HS-27A (cell line): Measurements from ENCODE around the gene GREB1.

Experiments
- DNase-seq: peaks from one replicate; pipeline ENCODE4 v3.0.0-alpha.2; 2012; ENCODE audit warnings: low read depth, missing footprints

Gene GREB1

DNA sequence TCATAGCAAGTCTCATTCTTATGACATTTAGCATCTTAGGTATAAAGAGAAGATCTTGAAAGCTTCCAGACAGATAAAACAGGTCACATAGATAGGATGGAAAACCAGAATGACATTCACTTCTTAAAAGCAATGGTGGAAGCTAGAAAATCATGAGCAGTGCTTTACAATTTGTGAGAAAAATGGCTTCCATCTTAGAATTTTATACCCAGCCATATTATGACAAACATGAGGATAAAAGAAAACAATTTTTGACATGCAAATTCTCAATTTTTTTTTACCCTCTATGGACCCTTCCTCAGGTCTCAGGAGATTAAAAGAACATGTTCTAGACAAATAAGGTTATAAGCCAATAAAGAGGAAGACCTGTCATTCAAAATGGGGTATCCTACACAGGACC is 129.0 kb downstream of the GREB1 start:
- DNase-seq, result no peak

DNA sequence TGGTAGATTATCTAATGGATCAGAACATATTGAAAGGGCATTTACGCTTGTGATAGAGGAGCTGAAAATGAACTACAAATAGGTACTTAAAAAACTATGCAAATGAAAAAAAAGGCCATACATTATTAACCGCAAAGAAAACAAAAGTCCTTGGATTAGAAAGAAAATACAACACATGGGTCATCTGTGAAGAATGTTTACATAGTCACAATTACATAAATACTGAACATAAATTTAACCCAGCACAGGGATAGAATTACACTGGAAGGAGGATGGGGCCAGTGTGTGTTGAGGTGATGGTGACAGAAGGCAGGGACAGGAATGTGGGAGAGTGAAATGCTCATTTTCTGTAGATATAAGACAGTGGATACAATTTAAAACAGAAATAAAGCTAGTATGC is 129.6 kb downstream of the GREB1 start:
- DNase-seq, result no peak

DNA sequence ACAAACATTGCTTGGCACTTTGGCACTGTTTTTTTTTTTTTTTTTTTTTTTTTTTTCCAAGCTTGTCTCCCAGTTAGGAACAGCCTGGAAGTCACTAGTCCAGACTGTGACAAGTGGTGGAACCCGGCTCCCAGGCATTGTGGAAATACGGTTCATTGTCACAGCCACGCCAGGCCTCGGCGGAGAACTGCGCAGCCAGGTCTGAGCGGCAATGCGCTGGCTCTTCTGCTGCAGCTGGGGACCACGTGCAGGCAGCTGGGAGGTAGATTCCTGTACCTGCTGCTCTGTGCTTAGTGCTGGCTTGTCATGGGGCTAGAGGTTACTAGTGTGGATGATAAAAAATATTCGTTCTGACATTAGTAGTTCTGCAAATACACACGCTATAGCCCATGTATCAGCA is 131.2 kb downstream of the GREB1 start:
- no peak for DNase-seq

DNA sequence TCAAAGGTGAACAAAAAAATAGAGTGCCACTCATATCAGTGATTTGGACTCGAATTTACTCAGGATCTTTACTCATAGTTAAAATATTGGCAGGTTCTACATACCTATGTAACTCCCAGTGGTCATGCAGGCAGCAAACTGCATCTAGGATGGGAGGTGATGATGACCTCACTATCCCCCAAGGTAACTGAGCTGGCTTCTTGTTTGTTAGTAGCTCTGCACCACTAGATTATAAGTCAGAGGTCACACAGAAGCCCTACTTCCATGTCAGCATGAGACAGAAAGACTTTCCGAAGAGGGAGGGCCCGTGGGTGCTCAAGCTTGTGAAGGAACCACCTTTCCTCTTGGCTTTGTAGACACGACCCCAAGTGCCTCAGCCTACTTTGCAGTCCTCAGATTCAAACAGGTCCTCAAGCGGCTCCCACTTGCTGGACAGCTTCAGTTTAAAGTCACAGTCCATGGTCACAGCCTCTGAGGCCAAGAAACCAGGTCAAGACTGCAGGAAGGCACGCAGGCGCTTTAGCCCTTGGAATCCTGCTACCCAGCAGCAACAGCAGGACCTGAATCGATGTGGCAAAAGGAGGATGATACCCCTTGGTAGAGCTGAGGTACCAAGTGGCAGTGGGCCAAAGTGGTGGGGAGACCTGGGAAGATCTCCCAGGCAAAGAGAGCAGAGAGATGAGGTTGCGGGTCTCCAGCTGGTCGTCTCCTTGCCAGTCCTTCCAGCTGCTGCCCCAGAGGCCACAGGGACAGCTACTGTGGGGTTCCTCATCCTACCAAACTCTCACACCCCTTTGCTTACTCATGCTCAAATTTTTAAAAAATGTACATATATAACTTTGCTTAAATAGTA is 131.9 kb downstream of the GREB1 start:
- no peak for DNase-seq

DNA sequence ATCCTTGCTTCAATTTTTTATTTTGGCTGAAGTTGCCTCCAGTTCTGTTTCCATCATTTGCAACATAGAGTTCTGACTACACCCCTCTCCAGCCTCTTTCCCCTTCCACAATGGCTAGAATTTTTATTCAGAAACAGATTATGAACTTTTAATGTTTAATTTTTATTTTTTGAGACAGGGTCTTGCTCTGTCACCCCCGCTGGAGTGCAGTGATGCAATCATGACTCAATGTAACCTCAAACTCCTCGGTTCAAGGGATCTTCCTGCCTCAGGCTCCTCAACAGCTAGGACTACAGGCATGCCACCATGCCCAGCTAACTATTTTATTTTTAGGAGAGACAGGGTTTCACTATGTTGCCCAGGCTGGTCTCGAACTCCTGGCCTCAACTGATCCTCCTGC is 133.3 kb downstream of the GREB1 start:
- no peak for DNase-seq

DNA sequence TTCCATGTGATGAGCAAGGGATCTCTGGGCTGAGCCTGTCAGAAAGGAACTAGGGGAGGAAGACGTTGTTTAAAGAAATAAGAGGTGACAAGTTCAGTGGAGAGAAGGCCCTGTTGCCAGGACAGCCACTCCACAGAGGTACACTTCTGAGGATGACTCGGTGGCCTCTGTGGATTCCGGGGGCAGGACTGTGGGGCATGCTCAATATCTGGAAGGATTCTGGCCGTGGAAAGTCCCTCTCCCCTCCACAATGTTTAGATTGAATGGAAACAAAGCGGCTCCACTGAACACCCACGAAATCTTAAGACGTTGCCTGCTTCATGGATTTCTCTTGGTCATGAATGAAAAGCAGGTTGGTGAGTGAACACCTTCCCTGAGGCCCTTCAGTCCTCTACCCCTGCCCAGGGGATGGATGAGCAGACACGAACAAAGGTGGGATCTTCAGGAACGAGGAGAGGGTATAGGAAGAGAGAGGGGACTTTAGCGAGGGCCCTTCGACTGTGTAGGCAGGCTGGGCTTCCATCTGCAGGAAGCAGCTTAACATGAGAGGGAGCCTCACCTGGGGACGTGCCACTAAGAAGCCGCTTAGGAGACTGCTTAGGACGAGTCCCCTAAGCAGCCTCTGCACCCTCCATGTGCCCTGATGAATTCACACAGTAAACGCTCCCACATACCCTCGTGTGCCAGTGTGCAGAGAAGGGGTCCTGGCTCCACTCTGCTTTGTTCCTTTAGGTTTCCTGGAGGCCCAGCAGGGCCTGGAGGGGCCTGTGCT is 134.2 kb downstream of the GREB1 start:
- no peak for DNase-seq

DNA sequence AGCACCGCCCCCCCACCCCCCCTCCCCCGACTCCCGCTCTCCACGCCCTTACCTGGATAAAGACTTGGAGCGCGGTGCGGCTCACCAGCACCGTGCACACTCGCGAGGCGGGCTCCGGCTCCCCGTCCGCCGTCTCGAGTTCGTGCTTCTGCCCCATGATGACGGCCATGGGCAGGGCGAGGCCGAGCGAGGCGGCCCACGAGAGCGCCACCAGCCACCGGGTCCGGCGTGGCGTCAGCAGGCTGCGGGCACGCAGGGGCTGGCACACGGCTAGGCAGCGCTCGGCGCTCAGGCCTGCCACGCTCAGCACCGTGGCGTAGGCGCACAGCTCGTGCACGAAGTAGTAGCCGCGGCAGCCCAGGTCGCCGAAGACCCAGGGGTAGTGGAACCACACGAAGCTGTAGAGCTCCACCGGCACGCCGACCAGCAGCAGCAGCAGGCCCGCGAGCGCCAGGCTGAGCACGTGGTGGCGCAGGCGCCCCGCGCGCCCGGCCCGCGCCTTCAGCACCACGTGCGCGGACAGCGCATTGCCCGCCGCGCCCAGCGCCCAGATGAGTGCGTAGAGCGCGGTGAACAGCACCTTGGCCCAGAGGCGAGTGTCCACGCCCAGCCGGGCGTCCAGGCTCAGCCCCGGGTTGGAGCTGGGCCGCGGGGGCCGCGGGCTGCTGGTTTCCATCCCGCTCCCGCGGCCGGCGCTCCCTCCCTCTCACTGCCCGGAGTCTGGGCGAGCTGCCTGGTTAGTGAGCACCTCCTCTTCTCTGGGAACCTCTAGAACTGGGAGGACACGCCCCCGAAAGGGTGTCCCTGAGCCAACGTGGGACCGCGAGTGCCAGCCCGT is 135.8 kb downstream of the GREB1 start, which contains the start of gene NTSR2:
NTSR2 (minus strand) TSS at position 742 of the 838 bp plus-strand sequence; CDS start at position 676, 66 bp downstream.
- no peak for DNase-seq

DNA sequence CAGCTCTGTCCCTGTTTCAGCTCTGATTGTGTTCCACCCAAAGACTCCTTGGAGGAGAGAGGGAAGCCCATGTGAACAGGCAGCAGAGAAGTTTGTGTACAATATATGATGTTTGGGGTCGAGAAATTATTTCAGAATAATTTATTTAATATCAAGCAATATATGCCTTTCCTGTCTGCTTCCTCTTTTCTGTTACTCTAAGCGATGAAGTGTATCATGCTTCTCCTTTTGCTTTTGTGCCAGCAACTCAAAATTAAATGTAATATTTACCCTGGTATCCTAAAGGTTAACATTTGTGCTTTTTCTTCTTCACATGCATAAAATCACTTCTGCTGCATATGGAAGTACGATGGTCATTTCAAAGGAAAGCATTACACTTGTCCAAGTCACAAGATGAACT is 138.6 kb downstream of the GREB1 start:
- no peak for DNase-seq

DNA sequence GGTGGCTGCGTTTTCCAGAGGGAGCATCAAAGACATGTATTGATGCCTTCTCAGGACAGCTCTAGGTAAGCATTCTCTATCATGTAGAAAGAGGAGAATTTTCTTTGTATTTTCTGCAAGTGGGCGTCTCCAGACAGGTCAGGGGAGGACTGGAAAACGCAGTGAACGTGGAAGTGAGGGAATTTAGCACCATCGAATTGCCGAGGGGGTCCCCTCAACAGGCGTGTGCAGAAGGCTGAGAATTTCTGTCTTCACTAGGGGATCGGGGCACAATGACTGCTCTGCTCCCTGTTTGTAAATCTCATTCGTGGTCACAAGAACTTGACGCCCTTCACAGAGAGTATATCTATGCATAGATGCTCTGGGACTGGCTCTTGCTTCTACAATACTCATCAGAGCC is 141.1 kb downstream of the GREB1 start:
- DNase-seq, result no peak

DNA sequence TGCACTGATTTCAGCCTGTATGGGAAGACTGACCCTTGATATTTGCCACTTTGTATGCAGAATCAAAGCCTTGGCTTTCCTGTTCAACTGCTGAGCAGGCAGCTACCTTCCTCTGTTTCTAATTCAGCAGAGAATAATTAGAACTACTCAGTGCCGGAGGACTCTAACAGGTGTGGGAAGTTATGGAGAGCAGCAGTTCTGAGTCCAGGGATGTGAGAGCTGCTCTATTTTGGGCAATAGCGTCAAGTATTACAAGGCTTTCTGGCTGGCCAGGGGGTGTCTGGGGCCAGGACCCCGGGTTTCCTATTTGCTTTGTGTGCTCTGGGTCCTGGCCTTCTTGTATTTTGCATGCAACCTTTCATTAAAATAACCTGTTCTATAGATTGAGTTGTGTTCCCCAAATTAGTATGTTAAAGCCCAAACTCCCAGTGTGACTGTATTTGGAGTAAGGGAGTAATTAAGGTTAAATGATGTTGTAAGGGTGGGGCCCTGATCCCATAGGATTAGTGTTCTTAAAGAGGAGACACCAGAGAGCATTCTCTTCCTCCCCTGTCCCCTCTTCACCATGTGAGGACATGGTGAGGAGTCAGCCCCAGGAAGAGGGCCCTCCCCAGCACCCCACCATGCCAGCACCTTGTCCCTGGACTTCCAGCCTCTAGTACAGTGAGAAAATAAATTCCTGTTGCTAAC is 141.7 kb downstream of the GREB1 start:
- no peak for DNase-seq

DNA sequence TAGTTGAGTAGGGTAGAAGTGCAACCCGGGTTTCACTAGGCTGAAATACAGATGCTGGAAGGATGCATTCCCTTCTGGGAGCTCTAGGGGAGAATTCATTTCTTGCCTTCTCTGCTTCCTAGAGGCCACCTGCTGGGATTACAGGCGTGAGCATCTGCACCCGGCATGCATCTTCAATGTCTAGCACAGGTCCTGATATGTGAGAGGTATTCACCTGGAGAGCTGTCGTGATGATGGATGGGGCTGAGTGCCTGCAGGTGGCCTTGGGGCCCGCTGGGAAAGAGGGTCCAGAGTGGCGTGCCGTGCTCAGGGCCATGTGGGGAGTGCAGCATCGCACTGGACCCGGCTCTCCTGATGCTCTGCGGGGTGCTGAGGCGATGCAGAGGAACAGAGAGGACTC is 142.8 kb downstream of the GREB1 start:
- no peak for DNase-seq

DNA sequence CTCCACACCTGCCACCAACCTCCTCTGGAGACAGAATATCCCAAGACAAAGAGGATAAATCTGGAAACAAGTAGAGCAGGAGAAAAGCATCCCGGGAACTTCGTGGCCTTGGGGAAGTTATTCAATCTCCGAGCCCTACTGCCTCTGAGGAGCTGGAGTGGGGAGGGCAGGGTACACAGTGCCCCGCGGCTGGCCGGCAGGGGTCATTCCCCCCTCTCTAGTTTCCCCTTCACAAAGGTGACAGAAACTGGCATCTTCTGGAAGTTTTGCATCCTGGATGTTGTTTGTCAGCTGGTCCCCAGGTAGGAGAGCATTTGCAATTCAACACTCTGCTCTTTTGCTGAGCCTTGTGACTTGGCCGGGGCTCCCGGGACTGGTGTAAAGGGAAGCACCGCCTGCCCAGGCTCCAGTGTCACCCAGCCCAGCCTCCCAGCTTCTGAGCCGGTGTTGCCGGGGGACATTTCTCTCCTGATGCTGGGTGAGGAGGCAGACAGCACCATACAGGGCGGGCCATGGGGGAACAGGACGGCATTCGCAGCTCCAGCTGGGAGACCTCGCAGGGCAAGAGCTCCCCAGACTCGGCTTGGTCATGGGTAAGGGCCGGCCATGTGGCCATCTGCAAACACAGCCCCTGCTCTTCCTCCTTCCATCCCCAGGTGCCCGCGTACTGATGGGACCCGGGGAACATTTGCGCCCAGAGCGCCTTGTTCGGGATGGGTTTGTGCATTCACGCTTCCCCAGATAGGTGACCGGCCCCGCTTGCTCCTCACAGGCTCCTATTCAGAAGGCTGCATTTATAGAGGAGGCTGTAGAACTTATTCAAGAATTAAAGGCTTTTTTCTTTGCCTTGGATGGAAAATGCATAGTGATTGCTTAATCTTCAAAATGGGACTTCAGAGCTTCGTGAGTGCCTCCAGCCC is 143.6 kb downstream of the GREB1 start:
- no peak for DNase-seq

DNA sequence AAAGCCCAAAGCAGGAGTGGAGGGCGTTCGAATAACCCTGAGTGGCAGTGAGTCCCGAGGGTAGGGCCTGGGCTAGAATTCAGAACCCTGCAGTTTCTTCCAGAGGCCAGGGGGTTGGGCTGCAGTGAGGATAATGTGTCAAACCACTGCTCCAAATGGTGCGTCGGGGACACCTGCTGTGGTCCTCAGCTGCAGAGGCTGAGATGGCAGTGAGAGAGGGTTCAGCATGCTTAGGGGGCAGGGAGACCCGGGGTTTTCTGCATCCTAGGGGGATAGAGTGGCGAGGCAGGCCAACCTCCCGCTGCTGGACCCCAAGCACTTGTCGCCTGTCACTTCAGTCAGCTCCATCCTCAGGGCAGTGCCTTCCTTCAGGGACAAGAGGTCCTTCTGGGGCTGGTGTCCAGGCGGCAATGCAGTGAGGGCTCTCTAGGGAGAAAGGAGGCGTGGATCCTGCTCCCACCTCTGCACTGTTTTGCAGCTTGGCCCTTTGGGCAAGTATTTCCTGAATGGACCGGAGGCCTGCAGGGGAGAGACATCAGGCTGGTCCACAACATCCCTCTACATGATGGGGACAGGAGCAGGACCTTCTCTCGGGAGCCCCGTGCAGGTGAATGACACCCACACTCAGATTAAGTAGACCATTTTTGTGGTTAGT is 144.6 kb downstream of the GREB1 start:
- DNase-seq, result no peak

DNA sequence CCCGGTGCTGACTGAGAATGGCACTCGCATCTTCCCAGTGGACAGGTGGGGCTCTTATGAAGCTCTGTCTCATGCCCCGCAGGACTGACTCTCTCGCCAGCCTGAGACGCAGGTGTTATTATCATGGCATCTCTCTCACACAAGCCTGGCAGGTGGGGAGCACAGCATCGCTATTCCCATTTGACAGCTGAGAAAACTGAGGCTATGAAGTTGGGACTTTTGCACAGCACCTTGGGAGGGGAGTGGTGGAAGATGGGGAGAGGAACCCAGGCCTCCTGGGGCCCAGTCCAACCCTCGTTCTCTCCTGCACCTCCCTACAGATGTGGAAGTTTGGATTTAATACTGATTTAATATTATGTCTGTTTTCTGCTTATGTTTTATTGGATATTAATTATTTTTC is 145.2 kb downstream of the GREB1 start:
- DNase-seq, result no peak

DNA sequence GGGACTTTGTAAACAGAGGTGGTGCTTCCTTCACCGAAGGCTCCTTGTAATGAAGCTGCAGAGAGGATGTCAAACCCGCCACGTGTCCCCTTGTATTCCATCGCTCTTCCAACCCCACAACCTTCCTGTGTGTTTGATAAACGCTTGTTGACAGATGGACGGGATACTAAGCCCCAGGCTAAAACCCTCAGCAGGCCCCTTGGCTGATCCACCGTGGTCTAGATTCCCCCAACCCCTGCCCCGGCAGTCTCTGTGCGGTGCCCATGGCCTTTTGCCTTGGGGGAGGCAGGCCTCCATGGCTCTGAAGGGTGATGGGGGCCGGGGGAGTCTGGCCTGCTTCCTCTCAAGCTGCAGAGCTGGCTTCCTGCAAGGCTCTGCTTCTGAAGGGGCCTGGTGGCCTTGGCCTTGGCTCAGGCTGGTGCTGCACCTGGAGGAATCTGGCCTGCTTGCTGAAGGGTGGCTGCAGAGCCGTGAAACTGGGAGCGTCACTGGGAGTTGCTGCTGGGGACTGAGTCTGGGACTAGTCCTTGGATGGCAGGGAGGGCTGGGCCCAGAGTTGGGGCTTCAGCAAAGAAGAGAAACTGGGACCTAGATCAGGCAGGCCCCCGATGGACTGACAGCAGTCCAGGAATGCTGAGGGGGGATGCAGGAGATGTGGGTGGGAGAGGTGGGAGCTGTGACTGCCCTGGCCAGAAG is 145.8 kb downstream of the GREB1 start:
- no peak for DNase-seq

DNA sequence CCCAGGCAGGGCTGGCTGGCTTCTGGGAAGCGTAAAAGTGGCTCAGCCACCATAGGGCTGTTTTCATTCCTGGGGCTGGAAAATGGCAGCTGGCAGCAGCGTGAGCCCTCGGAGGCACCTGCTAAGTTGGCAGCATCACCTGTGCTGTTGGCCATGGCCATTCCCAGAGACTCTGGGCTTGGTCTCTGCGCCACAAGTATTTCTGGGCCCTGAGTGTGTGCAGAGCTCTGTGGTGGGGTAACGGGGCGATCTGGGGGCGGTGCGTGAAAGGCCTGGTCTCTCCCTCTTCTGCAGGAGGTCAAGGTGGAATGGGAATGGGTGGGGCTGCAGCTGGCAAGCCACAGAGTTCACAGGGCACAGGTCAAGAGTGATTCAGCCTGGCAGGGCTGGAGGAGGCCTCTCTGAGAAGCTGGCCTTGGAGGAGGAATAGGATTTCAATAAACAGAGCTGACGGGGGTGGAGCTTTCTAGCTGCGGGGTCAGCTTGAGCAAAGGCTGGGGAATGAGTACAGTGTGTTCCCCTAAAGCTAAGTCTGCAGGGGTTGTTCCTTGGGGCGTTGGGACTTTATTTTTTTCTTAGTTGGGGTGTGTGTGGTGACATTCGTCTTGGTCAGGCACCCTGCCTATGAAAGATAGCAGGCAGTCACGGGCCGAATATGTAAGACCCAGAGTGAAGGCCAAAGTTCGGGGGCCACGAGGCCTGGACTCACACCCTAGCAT is 146.5 kb downstream of the GREB1 start:
- DNase-seq, result no peak

DNA sequence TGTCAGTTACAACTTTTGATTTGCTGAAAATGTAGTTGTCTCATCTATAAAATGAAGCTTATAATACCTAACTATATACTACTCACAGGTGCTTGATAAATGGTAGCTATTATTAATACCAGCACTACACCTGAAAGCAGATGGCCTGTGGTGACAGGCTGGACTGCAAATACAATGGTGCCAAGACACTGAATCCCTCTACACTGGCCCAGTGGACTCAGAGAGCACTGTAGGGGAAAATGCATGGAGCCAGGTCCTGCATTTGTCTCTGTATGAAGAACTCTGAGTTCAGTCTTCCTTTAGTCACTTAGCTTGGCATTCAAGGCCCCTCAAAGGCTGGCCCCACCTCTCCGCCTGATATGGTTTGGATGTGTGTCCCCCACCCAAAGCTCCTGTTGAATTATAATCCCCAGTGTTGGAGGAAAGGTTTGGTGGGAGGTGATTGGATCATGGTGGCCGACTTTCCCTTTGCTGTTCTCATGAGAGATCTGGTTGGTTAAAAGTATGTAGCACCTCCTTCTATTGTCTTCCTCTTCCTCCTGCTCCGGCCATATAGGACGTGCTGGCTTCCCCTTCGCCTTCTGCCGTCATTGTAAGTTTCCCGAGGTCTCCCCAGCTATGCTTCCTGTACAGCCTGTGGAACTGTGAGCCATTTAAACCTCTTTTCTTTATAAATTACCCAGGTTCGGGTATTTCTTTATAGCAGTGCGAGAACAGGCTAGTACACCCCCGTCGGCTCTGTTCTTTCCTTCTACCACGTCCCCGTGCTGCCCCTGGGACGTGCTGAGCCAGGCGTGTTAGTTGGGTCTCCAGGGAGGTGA is 147.3 kb downstream of the GREB1 start:
- no peak for DNase-seq
